AG08395 (cell line): Measurements from ENCODE around the gene TBC1D22A.
A peak's percentile ranks its signal among the peaks of the same experiment; 100 is the strongest.

Experiments
- DNase-seq: peaks from one replicate; pipeline ENCODE4 v3.0.0; 2012; ENCODE audit warnings: mixed read lengths, low spot score

The TBC1D22A gene

GRCh38 chr22:46753360-46753759 lies 9.1 kb upstream of the TBC1D22A start:
- DNase-seq: no peak

- DNase-seq: no peak
Measured at GRCh38 chr22:46753761-46754109, 8.7 kb upstream of the TBC1D22A start.

GRCh38 chr22:46754110-46754799 lies 8.2 kb upstream of the TBC1D22A start:
- peak; percentile 99 for DNase-seq

- DNase-seq: no peak
Measured at GRCh38 chr22:46754826-46755225, 7.6 kb upstream of the TBC1D22A start.

GRCh38 chr22:46755525-46755924 lies 6.9 kb upstream of the TBC1D22A start:
- no peak for DNase-seq

- DNase-seq: no peak
Measured at GRCh38 chr22:46756097-46756496, 6.4 kb upstream of the TBC1D22A start.

- no peak for DNase-seq
Measured at GRCh38 chr22:46757104-46757503, 5.3 kb upstream of the TBC1D22A start.

GRCh38 chr22:46758121-46758520 lies 4.3 kb upstream of the TBC1D22A start:
- DNase-seq: no peak

GRCh38 chr22:46758867-46759290 lies 3.6 kb upstream of the TBC1D22A start:
- peak; percentile 36 for DNase-seq

- DNase-seq: no peak
Measured at GRCh38 chr22:46761017-46761416, 1.4 kb upstream of the TBC1D22A start.

GRCh38 chr22:46761539-46762237 lies 762 bp upstream of the TBC1D22A start:
- no peak for DNase-seq

- DNase-seq: peak; percentile 34
Measured at GRCh38 chr22:46763051-46763705, 728 bp downstream of the TBC1D22A start.

- DNase-seq: no peak
Measured at GRCh38 chr22:46764140-46764680, 1.8 kb downstream of the TBC1D22A start.

- DNase-seq: no peak
Measured at GRCh38 chr22:46764779-46765485, 2.5 kb downstream of the TBC1D22A start.

GRCh38 chr22:46766611-46767010 lies 4.2 kb downstream of the TBC1D22A start:
- DNase-seq: no peak

GRCh38 chr22:46767249-46767985 lies 5.0 kb downstream of the TBC1D22A start:
- no peak for DNase-seq

GRCh38 chr22:46769191-46769675 lies 6.8 kb downstream of the TBC1D22A start:
- DNase-seq: no peak

- no peak for DNase-seq
Measured at GRCh38 chr22:46769706-46770105, 7.3 kb downstream of the TBC1D22A start.

GRCh38 chr22:46770151-46770641 lies 7.7 kb downstream of the TBC1D22A start:
- no peak for DNase-seq

- no peak for DNase-seq
Measured at GRCh38 chr22:46770726-46771125, 8.3 kb downstream of the TBC1D22A start.

GRCh38 chr22:46773076-46773475 lies 10.6 kb downstream of the TBC1D22A start:
- no peak for DNase-seq
